Stimulated activated CD4-positive, alpha-beta T cell treated with anti-CD3 and anti-CD28 coated beads, TNF-alpha, amount 100 ng/mL, for 4 hours (primary cell): Measurements from ENCODE around the gene EHMT1.
"Not testable (repeated sequence)": the region's sequence is repeated elsewhere in the genome, so short reads cannot be mapped to it uniquely, and the experiment has no call there.

Experiments used
- DNase-seq, 3 experiments: peaks; one replicate each; pipeline ENCODE4 v3.0.0-alpha.2; 2020; ENCODE audit warnings: low read depth in 3 of 3

The EHMT1 gene

DNA sequence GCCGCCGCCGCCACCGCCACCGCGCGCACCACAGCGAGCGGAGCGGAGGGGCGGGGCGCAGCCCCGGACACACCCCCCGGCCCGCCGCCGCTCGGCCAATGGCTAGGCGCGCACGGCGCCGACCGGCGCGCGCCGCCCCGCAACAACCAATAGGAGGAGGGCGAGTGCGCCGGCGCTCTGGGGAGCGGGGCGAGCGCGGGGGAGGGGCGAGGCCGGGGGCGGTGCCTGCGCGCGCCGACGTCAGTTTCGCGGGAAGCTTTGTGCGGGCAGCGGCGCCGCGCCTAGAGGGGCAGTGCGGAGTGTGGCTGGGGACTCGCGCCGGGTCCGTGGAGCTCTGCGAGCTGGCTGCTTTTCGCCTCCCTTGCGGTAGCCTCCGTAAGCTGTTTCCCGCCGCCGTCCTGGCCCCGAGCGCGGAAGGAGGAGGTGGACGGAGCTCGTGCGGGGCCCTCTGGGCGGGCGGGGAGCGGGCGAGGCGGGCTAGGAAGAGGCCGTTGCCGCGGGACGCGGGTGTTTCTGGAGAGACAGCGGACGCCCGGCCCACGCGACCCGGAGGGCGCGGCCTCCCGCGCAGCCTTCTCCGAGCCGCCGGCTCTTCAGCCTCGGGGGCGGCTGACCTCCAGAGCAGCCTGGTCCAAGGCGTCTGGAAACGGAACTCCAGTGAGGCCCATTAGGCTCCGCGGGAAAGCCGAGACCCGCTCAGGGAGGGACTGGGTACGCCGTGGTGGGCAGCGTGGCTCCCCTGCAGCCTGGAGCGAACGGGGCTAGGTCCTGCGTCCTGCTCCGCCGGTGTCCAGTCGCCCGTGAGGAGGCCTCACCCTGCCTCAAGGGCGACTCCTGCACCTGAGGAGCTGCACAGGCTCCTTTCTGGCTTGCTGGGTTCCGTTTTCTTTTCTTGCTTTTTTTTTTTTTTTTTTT is 28.1 kb upstream of the EHMT1 start, which contains the start of gene ZMYND19:
ZMYND19 (minus strand) TSS at position 44 of the 915 bp plus-strand sequence. CDS start 249 bp downstream, outside the sequence.
- DNase-seq: peak; percentile 84 to 88 (median 84)

DNA sequence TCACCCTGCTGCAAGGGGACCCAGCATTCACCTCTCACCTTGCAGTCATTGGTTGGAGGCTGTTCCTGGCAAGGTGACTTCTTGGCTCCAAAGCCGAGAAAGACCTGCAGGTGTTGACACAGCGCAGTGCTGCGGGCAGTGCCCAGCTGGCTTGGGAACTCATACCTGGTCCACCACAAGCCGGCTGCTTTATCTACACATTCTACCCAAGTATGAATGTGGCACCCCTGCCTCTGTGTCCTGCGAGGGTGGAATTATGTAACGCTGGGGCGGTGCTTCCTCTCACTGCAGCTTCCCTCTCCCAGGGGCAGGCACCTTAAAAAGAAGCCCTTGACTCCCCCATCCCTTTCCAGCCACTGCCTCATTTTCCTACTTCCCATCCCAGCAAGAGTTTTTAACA is 26.0 kb upstream of the EHMT1 start:
- no peak for DNase-seq

DNA sequence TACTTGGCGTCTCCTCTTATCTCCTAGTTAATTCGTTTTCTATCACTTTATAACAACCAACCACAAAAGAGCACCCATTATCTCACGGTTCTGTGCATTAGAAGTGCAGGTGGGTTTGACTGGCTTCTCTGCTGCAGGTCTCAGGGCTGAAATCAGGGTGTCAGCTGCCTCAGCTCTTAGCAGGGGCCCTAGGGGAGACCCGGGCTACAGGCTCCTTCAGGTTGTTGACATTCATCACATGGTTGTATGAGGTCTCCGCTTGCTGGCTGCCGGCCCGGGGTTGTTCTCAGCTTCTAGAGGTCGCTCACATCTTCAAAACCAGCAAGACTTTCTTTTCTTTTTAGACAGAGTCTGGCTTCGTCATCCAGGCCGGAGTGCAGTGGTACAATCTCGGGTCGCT is 25.6 kb upstream of the EHMT1 start:
- DNase-seq: no peak

DNA sequence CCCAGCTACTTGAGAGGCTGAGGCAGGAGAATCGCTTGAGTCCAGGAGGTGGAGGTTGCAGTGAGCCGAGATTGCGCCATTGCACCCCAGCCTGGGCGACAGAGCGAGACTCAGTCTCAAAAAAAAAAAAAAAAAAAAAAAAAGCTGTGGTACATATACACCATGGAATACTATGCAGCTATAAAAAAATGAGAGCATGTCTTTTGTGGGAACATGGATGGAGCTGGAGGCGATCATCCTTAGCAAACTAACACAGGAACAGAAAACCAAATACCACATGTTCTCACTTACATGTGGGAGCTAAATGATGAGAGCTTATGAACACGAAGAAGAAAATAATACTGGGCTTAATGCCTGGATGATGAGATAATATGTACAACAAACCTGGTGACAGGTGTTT is 22.2 kb upstream of the EHMT1 start:
- DNase-seq: not testable (repeated sequence)

DNA sequence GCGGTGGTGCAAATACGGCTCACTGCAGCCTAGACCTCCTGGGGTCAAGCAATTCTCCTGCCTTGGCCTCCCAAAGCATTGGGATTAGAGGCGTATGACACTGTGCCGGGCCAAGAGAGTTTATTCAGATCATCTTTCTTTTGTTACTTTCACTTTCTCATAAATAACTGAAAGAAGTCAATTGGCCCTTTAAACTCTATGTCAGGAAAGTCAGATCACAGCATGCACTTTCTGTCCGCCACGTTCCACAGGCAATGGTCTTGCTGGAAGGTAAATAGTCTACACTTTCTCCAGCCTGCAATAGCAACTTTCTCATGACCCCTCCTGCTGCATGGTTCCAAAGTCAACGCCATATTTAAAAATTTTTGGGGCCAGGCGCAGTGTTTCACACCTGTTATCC is 19.9 kb upstream of the EHMT1 start:
- no peak for DNase-seq

DNA sequence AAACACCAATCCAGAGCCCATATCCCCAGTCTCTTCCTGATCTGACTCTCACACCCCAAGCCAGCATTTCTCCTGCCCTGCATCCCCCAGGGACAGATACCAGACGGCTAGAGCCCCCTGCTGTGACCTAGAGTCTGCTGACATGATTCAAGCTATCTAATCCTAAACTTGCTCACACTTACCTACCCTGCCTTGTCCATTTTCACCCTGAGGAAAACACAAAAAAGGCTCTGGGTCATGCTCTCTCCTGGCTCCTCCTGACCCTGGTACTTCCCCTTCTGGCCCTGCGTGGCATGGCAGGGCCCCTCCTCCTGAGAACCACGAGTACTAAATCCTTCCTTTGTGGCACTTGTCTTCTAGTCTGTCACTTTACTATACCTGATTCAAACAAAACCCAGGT is 16.1 kb upstream of the EHMT1 start:
- no peak for DNase-seq

DNA sequence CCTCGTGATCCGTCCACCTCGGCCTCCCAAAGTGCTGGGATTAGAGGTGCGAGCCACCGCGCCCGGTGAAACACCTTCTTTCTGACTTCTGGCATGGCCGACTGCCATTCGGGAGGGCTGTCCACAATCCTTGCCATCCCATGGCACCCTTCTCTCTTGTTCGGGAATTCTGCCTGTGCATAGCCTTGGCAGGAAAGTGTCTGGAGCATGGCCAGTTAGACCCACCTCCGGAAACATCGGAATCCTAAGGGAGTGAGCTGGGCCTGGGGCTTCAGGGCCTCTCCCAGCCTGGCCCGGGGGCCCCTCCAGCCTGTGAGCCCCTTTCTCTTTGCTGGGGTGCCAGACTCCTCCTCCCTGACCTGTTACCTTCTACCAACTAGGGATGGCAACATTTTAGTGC is 14.9 kb upstream of the EHMT1 start:
- no peak for DNase-seq

DNA sequence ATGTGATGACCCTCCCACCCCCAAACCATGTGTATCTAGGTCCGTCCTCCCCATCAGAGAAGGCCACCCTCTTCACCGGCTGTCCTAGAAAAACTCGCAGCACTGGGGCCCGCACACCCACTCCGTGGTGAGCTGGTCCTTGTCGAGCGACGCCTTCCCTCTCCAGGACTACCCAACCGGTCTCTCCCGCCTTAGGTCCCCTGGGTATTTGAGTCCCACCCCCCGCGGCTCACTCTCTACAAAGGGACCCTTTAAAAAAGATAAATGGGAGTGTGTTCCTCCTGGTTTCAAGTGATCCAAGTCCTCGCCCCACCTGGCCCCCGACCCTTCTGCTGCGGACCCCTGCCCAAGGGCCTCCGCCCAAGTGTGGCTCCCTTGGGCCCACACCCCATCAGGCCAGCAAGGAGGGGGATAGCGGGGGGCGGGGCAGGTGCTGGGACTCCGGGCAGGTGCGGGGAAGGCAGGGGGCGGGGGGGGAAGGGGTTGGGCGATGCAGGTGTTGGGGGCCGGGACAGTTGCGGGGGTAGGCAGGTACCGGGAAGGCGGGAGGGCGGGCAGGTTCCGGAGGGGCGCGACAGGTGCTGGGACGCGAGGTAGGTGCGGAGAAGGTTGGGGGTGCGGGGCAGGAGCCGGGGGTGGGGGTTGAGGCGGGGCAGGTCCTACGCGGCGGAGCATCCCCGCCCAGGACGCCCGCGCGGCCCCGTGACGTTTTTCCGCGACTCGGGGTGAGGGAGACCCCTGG is 14.3 kb upstream of the EHMT1 start:
- peak in 1 of 3 experiments; percentile 18 for DNase-seq

DNA sequence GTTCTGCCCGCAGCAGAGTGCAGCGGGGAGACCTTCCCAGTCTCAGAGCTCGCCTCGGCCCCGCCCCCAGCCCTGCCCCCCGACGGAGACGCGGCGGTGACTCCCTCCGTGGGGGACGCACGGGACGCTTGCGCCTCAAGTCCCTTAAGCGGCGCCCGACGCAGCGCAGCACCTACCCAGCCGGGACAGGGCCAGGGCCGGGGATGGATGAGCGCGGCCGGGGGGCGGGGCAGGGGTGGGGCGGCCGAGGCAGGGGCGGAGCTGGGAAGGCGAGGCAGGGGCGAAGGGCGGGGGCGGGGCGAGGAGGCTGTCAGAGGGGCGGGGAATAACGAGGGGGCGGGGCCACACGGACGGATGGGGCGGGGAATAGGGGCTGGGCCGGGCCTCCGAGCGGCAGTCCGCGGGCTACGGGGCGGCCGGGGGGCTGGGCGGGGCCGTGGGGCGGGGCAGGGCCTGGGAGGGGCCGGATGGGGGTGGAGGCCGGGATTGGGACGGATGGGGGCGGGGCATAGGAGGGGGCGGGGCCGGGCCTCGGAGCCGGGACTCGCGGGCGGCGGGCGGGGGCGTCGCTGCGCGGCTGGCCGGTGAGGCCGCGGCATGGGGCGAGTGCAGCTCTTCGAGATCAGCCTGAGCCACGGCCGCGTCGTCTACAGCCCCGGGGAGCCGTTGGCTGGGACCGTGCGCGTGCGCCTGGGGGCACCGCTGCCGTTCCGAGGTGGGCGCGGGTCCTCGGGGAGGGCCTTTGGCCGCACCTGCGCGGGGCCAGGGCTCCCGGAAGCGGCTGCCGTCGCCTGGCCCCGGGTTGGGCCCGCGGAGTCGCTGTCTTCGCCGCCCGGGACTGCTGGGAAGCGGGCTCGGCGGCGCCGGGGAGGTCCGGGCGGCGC is 13.4 kb upstream of the EHMT1 start, which contains the start of gene ARRDC1:
ARRDC1 (plus strand) TSS at position 566 of the 884 bp plus-strand sequence; CDS start at position 598, 32 bp downstream.
- DNase-seq: peak; percentile 86 to 90 (median 88)

DNA sequence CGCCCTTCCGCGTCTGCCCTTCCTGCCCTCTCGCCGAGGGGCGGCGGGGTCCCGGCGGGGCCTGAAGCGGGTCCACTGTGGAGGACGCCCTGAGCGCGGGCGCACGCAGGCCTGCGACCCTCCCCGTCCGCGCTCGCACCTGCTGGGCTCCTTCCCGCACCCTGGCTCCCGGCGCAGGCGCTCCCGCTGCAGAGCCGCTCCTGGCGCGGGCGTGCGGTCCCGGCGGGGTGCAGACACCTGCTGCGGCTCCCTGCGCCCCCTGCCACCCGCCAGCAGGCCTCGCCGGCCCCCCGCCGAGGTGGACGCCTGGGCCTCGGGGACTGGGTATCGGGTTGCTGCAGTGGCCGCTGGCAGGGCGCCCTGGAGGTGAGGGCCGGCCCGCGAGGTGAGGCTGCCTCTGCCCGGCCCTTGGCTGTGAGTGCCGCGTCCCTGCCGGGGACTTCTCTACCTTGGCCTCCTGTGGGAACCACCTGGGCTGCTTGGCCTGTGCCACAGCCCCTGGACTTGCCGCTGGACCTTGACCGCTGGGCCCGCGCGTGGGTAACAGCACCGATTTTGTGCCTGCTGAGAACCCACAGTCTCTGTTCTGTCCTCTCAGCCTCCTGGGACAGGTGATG is 12.7 kb upstream of the EHMT1 start:
- DNase-seq: peak in 1 of 3 experiments; percentile 17

DNA sequence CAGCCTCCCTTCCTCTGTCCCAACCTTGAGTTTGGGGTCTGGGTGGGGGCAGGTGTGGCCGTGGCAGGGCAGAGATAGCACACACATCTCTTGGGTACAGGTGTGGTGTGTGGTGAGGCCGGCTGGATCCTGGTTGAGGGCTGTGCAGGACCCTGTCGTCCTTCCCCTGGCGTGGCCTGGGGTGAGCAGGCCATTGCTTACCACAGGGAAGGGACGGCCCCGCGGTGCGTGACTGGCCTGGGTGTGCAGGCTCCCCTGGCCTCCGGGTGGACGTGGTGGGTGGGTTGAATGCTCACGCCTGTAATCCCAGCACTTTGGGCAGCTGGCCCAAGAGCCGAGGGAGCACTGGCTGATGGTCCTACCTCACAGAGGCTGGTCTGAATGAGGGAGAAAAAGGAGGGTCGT is 12.1 kb upstream of the EHMT1 start:
- no peak for DNase-seq

DNA sequence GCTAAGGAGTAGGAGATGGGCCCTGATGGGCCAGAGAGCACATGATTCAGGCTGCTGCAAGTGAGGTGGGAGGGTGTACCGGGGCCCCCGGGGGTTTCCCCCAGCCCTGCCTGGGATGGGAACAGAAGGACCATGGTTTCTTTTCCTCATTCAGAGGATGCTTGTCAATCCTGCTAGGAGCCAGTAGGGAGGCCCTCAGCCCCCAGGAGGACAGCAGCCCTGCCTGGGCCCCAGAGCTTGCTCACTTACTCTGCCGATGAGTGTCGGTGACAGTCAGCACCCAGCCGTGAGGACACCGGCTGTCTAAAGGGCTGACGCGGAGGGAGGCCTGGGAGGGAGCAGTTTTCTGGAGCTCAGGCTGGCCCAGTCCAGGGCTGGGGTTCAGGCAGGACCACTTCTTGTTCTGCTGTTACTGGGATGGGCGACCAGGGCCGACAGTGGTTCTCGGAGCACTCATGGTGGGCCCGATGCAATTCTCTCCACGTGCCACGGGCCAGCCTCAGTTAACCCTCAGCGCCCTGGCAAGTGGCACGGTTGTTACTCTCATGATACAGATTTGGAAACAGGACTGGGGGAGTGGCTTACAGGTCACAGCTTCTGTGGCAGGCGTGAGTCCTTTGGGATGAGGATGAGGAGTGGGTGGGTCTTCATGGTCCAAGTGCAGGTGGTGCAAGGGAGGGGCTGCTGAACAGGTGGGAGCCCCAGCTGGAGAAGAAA is 11.5 kb upstream of the EHMT1 start:
- no peak for DNase-seq

DNA sequence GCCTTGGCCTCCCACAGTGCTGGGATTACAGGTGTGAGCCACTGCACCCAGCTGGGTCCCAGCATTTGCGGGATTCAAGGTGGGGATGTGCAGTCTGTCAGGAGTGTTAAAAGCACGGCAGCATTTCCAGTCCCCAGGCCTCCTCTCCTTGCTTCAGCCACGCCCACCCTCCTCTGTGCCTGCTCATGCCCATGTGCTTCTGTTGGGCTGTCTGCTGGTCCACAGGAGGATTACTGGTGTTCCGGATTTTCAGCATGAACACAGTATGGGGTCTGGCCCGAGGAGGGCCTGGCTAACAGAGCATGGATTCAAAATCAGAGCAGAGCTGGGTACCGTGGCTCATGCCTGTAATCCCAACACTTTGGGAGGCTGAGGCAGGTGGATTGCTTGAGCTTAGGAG is 7.9 kb upstream of the EHMT1 start:
- DNase-seq: no peak

DNA sequence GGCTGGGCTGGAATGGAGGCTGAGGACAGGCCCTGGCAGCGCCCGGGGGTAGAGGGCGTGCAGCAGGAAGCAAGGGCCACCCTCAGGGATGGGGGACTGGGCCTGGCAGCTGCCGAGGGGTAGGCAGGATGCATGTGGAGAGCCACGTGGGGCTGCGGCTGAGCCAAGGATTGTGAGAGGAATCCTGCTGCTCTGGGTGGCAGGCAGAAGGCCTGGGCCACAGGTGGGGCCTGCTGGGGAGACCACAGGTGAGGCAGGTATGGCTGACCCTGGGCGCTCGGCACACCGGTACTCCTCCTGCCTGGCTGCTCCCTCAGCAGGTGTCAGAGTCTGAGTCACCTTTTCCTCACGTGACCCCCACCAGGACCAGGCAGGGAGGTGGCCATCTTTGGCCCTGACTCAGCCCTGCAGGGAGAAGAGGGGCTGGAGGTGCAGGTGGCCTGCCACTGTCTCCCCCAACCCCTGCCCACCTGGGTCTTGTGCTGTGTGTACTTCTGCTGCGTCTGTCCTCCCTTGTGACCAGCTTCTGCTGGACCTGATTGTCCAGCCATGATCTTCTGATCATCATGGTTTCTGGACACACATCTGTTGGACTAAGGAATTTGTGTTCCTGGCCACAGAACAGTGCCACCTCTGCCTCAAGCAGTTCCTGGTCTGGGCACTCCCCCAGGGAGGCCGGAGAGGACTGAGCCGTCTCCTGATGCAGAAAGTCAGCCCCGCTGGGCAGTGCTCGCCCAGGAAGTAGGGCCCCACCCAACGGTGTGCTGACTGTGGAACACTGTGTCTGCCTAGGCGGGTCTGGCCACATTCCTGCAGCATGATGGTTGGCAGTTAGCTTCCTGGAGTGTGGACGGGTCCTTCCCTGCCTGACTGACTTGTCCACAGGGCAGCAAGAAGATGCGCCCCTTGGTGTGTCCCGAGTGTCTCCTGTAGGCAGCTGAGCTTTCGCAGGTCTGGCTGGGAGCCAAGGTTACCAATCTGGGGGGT is 6.9 kb upstream of the EHMT1 start:
- DNase-seq: peak in 1 of 3 experiments; percentile 30

DNA sequence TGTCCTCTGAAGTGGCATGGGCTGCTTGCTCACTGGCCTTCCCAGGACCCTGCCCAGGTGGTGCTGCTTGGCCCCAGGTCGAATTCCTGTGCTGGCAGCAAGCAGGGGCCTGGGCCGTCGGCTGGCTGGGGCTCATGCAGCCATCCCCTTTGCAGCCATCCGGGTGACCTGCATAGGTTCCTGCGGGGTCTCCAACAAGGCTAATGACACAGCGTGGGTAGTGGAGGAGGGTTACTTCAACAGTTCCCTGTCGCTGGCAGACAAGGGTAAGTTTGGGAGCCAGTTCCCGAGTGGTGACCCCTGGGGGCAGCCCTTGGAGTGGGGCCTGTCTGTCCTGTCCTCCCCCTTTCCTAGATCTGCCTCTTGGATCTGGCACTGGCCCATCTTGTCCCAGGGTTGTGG is 6.1 kb upstream of the EHMT1 start:
- DNase-seq: no peak

DNA sequence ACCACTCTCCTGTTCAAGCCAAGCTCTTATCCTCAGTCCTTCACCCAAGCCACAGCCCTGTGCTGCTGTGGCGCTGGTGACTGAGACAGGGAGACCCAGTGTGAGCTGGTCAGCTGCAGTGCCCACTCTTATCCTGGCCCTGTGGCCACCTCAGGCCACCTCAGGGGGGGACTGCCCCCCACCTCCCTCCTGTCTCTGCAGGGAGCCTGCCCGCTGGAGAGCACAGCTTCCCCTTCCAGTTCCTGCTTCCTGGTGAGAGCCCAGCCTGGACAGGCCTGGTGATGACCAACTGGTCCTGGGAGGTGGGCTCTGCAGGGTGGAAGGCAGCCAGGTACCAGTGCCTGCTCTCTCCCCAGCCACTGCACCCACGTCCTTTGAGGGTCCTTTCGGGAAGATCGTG is 5.5 kb upstream of the EHMT1 start:
- no peak for DNase-seq

DNA sequence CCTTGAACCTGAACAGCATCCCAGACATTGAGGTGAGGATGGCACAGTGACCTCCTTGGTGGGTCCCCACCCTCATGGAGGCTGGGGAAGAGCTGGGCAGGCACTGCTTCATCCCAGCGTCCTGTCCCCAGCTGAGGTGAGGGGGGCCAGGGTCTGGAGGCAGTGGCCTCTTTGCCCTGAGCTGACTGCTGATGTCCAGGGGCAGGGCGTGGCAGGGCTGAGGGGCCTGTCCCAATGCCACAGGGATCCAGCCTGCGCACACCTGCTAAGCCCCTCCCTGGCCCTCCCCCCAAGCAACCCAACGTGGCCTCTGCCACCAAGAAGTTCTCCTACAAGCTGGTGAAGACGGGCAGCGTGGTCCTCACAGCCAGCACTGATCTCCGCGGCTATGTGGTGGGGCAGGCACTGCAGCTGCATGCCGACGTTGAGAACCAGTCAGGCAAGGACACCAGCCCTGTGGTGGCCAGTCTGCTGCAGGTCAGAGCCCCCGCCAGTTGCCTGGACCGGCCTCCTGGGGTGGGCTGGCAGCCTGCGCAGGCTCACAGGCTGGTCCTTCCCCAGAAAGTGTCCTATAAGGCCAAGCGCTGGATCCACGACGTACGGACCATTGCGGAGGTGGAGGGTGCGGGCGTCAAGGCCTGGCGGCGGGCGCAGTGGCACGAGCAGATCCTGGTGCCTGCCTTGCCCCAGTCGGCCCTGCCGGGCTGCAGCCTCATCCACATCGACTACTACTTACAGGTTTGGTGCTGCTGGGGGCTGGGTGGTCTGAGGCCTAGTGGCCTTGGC is 4.9 kb upstream of the EHMT1 start:
- no peak for DNase-seq

DNA sequence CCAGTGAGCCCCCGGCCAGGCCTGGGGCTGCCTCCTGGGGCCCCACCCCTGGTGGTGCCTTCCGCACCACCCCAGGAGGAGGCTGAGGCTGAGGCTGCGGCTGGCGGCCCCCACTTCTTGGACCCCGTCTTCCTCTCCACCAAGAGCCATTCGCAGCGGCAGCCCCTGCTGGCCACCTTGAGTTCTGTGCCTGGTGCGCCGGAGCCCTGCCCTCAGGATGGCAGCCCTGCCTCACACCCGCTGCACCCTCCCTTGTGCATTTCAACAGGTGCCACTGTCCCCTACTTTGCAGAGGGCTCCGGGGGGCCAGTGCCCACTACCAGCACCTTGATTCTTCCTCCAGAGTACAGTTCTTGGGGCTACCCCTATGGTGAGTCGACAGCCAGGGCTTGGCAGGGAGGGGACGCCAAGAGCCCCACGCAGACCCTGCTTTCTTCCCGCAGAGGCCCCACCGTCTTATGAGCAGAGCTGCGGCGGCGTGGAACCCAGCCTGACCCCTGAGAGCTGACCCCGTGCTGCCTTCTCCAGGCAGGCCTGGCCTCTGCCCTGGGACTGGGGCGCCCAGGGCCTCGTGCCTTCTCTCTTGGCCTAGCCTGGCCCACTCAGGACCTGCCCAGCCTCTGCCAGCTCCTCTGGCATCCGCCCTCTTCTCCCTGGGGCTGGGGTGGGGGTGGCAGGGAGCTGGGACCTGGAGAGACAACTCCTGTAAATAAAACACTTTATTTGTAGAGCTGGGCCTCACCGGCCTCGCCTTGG is 4.0 kb upstream of the EHMT1 start:
- DNase-seq: no peak
